ENCODE measurements around the gene POMGNT2.

GRCh38 chr3:43093974-43094373 is 11.9 kb downstream of the POMGNT2 start:
- TF ChIP-seq CTCF (IDR thresholded peaks at IDR 0.05; ENCODE audit: insufficient read depth, low read depth, low read length) (no peak), EZH2 (IDR thresholded peaks at IDR 0.05; ENCODE audit: insufficient read depth, low read length) (no peak)

Data from astrocyte (in vitro differentiated cells and primary cell).